Retinal pigment epithelial cell (primary cell): ENCODE results near the gene NHP2.
"Not testable (repeated sequence)": the region's sequence is repeated elsewhere in the genome, so short reads cannot be mapped to it uniquely, and the experiment has no call there.

ENCODE experiments used
- DNase-seq: peaks from one replicate; pipeline ENCODE4 v3.0.0-alpha.2; 2010; ENCODE audit warnings: low read depth
- H3K4me3 ChIP-seq: 2 replicates; pipeline ENCODE4 v1.5.1; 2011; ENCODE audit warnings: mild to moderate bottlenecking, low read length, control low read depth, moderate library complexity
- TF ChIP-seq, protein P1 (sequence below): conservative IDR thresholded peaks from 2 replicates; pipeline ENCODE4 v1.5.1; 2011; ENCODE audit warnings: low read depth, low read length, control low read depth, inconsistent platforms

The NHP2 gene

DNA sequence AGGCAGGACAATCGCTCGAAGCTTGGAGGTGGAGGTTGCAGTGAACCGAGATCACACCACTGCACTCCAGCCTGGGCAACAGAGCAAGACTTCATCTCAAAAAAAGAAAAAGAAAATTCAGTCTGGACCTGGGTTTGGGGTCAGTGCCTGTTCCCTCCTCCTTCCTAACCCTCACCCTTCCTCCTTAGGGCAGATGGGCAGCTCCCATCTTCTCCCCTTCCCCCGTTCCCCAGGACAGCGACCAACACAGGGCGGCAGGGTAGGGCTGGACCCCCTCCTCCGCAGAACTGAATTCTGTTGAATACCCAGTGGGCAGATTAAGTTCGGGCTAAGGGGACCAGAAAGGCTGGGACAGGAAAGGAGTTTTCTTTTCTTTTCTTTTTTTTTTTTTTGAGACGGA lies 24.4 kb downstream of the NHP2 start:
- DNase-seq = no peak
- H3K4me3 ChIP-seq = no peak overlapping the region
- TF ChIP-seq, protein P1, sequence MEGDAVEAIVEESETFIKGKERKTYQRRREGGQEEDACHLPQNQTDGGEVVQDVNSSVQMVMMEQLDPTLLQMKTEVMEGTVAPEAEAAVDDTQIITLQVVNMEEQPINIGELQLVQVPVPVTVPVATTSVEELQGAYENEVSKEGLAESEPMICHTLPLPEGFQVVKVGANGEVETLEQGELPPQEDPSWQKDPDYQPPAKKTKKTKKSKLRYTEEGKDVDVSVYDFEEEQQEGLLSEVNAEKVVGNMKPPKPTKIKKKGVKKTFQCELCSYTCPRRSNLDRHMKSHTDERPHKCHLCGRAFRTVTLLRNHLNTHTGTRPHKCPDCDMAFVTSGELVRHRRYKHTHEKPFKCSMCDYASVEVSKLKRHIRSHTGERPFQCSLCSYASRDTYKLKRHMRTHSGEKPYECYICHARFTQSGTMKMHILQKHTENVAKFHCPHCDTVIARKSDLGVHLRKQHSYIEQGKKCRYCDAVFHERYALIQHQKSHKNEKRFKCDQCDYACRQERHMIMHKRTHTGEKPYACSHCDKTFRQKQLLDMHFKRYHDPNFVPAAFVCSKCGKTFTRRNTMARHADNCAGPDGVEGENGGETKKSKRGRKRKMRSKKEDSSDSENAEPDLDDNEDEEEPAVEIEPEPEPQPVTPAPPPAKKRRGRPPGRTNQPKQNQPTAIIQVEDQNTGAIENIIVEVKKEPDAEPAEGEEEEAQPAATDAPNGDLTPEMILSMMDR = no peak

DNA sequence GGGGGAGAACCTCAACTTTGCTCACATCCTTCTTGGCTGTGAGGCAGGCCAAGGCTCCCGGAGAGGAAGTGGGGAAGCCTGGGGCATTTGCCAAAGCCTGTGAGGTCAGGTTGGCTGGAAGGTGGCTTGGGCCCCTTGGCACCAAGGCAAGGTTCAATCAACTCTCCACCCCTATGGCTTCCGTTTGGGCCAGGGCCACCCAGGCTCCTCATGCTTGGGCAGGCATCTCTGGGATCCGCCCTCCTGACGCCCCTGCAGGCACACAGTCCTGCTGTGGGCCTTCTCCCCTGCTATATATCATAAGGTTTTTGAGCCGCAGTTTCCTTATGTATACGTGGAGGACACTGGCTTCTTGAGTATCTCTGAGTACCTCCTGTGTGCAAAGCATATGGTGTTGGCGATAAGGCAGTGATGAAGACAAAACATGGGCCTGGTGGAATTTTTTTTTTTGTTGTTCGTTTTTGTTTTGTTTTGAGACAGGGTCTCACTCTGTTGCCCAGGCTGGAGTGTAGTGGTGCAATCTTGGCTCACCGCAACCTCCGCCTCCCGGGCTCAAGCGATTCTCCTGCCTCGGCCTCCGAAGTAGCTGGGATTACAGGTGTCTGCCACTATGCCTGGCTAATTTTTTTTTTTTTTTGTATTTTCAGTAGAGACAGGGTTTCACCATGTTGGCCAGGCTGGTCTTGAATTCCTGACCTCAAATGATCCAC lies 26.2 kb downstream of the NHP2 start:
- not testable (repeated sequence) for DNase-seq, H3K4me3 ChIP-seq

DNA sequence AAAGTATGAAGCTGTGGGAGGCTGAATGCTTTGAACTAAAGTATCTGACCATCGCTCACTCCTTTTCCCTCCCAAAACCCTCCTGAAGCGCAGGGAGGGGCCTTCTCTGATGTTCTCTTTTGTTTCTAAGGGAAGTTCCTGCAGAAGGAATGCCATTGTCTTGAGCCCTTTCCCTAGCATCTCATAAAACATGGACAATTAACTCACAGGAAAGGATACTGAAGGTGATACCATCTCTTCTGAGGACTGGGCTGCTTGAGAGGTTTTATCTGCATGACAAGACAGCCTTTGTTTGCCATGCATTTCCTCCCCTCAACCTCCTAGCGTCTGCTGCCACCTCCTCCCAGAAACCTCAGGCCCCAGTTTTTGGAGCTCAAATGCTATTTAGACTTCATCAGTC lies 27.1 kb downstream of the NHP2 start:
- DNase-seq = no peak
- H3K4me3 ChIP-seq = no peak overlapping the region

DNA sequence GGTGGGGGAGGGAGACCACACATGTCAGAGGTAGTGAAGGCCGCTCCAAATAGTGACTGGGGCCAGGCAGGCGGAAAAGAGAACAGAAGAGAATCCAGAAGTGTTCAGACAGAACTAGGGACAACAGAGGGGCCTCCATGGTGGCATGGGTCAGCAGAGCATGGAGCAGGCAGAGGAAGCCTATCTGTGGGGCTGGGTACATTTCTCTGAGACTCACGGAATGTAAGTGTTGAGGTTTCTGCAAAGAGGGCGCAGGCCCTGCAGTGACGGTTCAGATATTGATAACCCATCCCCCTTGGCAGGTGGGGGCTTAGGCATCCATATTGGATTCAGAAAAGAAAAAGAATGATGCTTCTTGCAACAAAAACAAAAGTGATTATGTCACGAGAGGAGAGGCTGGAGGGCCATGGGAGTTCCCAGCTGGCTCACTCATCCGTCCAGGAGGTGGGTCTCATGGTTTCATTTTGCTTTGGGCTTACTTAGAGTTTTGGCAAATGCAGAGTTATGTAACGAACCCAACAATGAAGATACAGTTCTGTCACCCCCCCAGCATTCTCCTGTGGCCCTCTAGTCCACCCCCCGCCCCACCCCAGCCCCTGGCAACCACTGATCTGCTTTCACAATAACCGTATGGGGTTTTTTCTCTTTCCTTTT lies 28.3 kb downstream of the NHP2 start:
- TF ChIP-seq, protein P1 = no peak
- DNase-seq = no peak
- no peak overlapping the region for H3K4me3 ChIP-seq

More for the DNA sequence above, 27.1 kb downstream of the NHP2 start:
- TF ChIP-seq, protein P1 = no peak

DNA sequence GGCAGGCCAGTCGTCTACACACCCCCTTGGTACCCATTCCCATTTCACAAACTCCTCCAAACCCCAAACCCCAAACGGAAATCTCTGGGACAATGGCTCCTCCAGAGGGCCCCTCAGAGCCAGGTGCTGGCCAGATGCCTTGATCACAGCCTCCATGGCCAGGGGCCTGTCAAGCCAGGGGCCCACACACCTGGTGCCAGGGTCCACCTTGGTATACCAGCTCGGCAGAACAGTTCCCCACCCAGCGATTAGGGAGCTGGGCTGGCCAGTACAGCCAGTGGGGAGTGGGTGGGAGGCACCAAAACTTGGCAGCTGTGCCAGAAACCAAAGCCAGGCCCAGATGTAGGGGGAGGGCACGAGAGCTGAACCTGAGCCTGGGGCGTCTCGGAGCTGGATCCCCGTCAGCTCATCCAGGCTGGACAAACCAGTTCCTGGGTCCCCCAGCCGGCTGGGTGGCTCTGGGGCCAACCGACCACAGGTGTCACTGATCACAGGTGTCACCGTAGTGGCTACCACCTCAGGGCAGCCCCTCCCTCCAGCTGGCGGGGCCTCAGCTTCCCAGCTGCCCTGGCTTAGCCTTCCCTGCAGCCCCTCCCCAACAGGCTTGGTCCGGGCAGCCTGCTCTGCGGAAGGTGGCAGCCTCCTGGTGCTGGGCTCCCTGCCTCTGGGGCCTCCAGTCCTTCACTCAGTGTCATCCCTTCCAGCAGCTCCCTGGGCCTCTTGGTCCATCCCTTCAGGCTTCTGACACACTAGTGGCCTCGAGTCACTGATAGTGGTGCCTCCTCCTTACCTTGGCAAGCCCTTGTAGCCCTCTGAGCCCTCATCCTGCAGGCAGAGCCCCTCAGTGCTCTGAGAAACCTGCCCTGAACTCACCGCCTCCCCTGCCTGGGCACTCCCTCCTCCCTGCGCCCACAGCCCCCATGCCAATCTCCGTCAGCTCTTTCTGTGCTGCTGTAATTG lies 29.4 kb downstream of the NHP2 start:
- H3K4me3 ChIP-seq = no peak overlapping the region
- TF ChIP-seq, protein P1 = no peak
- no peak for DNase-seq

DNA sequence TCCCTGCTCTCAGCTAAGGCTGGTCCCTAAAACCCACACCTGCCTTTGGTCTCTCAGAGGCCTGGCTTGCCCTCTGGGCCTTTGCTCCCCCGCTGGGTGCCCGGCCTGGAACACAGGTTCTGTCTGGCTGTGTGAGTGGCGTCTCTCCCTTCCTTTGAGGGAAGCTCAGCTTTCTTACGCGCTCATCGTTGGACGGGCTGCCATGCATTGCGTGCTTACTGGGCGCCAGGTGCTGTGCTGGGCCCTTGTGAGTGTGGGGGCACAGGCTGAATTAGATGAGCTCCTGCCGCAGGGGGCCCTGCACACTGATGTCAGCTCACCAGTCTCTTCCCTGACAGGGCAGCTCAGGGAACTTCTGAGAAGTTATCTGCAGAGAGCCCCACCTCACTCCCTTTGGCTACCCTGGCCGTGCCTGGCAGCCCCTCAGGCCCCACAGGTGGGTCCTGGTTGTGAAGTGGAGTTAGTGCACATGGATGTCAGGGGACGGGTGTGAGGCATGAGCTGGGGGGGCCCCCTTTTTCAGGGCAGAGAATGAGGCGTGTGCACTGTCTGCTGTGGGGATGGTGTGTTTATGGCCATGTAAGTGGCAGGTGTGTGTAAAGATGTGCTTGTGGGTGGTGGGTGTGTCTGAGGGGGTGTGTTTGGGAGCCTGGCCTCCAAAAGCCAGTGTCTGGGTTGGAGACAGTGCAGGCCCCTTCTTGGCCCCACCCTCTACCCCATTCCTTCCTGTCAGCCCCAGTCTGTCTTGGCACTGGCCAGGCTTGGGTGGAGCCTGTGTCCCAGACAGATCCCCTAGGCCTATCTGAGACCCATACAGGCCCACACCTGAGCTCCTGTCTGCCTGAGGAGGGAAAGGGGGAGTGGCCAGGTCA lies 30.4 kb downstream of the NHP2 start:
- TF ChIP-seq, protein P1 = no peak
- no peak for DNase-seq
- no peak overlapping the region for H3K4me3 ChIP-seq
